ENCODE results near the gene HDGFL1.

Gene HDGFL1

DNA sequence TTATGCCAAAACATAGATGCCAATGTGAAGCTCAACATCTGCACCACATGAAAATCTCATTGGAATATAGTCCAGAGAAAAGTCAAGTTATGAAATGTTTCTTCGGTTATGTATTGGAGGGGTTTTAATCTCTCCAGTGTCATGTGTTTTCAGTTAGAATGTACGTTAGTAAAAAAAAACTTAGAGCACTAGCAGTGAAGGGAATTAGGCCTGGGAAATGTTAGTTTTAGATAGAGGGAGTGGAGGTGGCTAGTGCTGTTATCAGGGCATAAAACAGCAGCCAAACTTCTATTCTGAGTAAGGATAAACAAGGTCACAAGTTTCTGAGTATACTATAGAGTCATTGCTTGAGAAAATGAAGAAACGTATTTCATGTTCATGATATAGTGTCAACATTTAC, 42.9 kb downstream of the HDGFL1 start:
- Histone ChIP-seq H3K9ac (ENCODE audit: low read length) (no peak overlapping the region), H3K4me1 (ENCODE audit: low read length) (no peaks in the 10 kb centered on the region), H3K4me2 (ENCODE audit: low read depth, low read length) (no peak overlapping the region), H3K9me2 (replicated peaks; ENCODE audit: insufficient read depth, low read length) (no peaks in the 10 kb centered on the region), H3K27me3 (replicated peaks; ENCODE audit: insufficient read depth, low read length) (no peaks in the 10 kb centered on the region), H3K79me2 (ENCODE audit: low read length) (no peaks in the 10 kb centered on the region), H2AFZ (ENCODE audit: low read length) (no peak overlapping the region), H3K4me3 (ENCODE audit: low read length) (no peak overlapping the region), H4K20me1 (ENCODE audit: insufficient read depth, low read length) (no peaks in the 10 kb centered on the region), H3K36me3 (replicated peaks; ENCODE audit: insufficient read depth, low read length) (no peaks in the 10 kb centered on the region), H3F3A (ENCODE audit: insufficient read depth, low read length) (no peaks in the 10 kb centered on the region), H3K9me3 (replicated peaks; ENCODE audit: insufficient read depth, low read length) (no peaks in the 10 kb centered on the region), H3K27ac (ENCODE audit: low read length) (no peak overlapping the region)
- TF ChIP-seq EZH2 (optimal IDR thresholded peaks at IDR 0.05; ENCODE audit: low read depth, low read length) (no peak), EZH2phosphoT487 (IDR thresholded peaks at IDR 0.05; ENCODE audit: low read length) (no peak)
- TF ChIP-seq, protein P1, sequence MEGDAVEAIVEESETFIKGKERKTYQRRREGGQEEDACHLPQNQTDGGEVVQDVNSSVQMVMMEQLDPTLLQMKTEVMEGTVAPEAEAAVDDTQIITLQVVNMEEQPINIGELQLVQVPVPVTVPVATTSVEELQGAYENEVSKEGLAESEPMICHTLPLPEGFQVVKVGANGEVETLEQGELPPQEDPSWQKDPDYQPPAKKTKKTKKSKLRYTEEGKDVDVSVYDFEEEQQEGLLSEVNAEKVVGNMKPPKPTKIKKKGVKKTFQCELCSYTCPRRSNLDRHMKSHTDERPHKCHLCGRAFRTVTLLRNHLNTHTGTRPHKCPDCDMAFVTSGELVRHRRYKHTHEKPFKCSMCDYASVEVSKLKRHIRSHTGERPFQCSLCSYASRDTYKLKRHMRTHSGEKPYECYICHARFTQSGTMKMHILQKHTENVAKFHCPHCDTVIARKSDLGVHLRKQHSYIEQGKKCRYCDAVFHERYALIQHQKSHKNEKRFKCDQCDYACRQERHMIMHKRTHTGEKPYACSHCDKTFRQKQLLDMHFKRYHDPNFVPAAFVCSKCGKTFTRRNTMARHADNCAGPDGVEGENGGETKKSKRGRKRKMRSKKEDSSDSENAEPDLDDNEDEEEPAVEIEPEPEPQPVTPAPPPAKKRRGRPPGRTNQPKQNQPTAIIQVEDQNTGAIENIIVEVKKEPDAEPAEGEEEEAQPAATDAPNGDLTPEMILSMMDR (IDR thresholded peaks at IDR 0.05; ENCODE audit: low read length) = no peak
- no peak for DNase-seq

DNA sequence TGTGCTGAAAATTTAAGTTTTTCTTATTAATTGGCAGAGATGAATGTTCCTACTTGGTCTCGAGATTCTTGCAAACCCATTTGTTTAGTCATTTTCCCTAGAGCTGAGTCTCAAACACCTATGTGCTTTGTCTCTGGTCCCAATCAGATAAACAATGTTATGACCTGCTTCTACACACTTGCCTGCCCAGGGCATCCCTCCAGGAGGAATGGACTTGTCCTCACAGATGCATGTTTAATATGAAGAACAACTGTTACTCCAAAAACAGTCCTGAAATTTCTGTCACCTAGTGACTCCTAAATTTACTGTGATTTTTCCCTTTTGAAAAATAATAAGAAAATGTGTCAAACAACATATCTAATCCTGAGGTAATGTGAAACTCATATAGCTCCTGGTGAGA, 43.7 kb downstream of the HDGFL1 start:
- no peak for DNase-seq
- H3K27me3 ChIP-seq (replicated peaks; ENCODE audit: insufficient read depth, low read length) = no peaks in the 10 kb centered on the region
- no peaks in the 10 kb centered on the region for H3K36me3 ChIP-seq (replicated peaks; ENCODE audit: insufficient read depth, low read length)
- H3K4me2 ChIP-seq (ENCODE audit: low read depth, low read length) = no peak overlapping the region
- no peaks in the 10 kb centered on the region for H4K20me1 ChIP-seq (ENCODE audit: insufficient read depth, low read length)
- H3K79me2 ChIP-seq (ENCODE audit: low read length) = no peaks in the 10 kb centered on the region
- H3K9me3 ChIP-seq (replicated peaks; ENCODE audit: insufficient read depth, low read length) = no peaks in the 10 kb centered on the region
- TF ChIP-seq, protein P1 (IDR thresholded peaks at IDR 0.05; ENCODE audit: low read length) = no peak
- no peak for TF ChIP-seq EZH2 (optimal IDR thresholded peaks at IDR 0.05; ENCODE audit: low read depth, low read length)
- no peak for TF ChIP-seq EZH2phosphoT487 (IDR thresholded peaks at IDR 0.05; ENCODE audit: low read length)
- H3F3A ChIP-seq (ENCODE audit: insufficient read depth, low read length) = no peaks in the 10 kb centered on the region
- no peaks in the 10 kb centered on the region for H3K9me2 ChIP-seq (replicated peaks; ENCODE audit: insufficient read depth, low read length)
- H3K27ac ChIP-seq (ENCODE audit: low read length) = no peak overlapping the region
- H3K4me1 ChIP-seq (ENCODE audit: low read length) = no peaks in the 10 kb centered on the region
- H3K4me3 ChIP-seq (ENCODE audit: low read length) = no peak overlapping the region
- H3K9ac ChIP-seq (ENCODE audit: low read length) = no peak overlapping the region
- H2AFZ ChIP-seq (ENCODE audit: low read length) = no peak overlapping the region

GRCh38 chr6:22613695-22614094, 44.3 kb downstream of the HDGFL1 start:
- H3K4me2 ChIP-seq (ENCODE audit: low read depth, low read length) = no peak overlapping the region
- H3K4me3 ChIP-seq (ENCODE audit: low read length) = no peak overlapping the region

GRCh38 chr6:22614547-22614946, 45.2 kb downstream of the HDGFL1 start:
- TF ChIP-seq EZH2phosphoT487 (IDR thresholded peaks at IDR 0.05; ENCODE audit: low read length) = no peak
- no peak for TF ChIP-seq EZH2 (optimal IDR thresholded peaks at IDR 0.05; ENCODE audit: low read depth, low read length)
- TF ChIP-seq, protein P1 (IDR thresholded peaks at IDR 0.05; ENCODE audit: low read length) = no peak
- Histone ChIP-seq H3K4me3 (ENCODE audit: low read length) (no peak overlapping the region), H3K9ac (ENCODE audit: low read length) (no peak overlapping the region), H3K36me3 (replicated peaks; ENCODE audit: insufficient read depth, low read length) (no peaks in the 10 kb centered on the region), H4K20me1 (ENCODE audit: insufficient read depth, low read length) (no peaks in the 10 kb centered on the region), H3K27me3 (replicated peaks; ENCODE audit: insufficient read depth, low read length) (no peaks in the 10 kb centered on the region), H3K79me2 (ENCODE audit: low read length) (no peaks in the 10 kb centered on the region), H3K4me1 (ENCODE audit: low read length) (no peaks in the 10 kb centered on the region), H2AFZ (ENCODE audit: low read length) (no peak overlapping the region), H3K9me3 (replicated peaks; ENCODE audit: insufficient read depth, low read length) (no peaks in the 10 kb centered on the region), H3K4me2 (ENCODE audit: low read depth, low read length) (no peak overlapping the region), H3F3A (ENCODE audit: insufficient read depth, low read length) (no peaks in the 10 kb centered on the region), H3K9me2 (replicated peaks; ENCODE audit: insufficient read depth, low read length) (no peaks in the 10 kb centered on the region), H3K27ac (ENCODE audit: low read length) (no peak overlapping the region)
- no peak for DNase-seq

More at GRCh38 chr6:22613695-22614094, 44.3 kb downstream of the HDGFL1 start:
- no peak overlapping the region for H2AFZ ChIP-seq (ENCODE audit: low read length)
- H3K4me1 ChIP-seq (ENCODE audit: low read length) = no peaks in the 10 kb centered on the region
- no peak for DNase-seq
- no peak overlapping the region for H3K27ac ChIP-seq (ENCODE audit: low read length)
- H3K9me2 ChIP-seq (replicated peaks; ENCODE audit: insufficient read depth, low read length) = no peaks in the 10 kb centered on the region
- no peaks in the 10 kb centered on the region for H3F3A ChIP-seq (ENCODE audit: insufficient read depth, low read length)
- TF ChIP-seq EZH2phosphoT487 (IDR thresholded peaks at IDR 0.05; ENCODE audit: low read length) (no peak), EZH2 (optimal IDR thresholded peaks at IDR 0.05; ENCODE audit: low read depth, low read length) (no peak)
- no peaks in the 10 kb centered on the region for H4K20me1 ChIP-seq (ENCODE audit: insufficient read depth, low read length)
- no peak overlapping the region for H3K9ac ChIP-seq (ENCODE audit: low read length)
- no peaks in the 10 kb centered on the region for H3K36me3 ChIP-seq (replicated peaks; ENCODE audit: insufficient read depth, low read length)
- no peaks in the 10 kb centered on the region for H3K27me3 ChIP-seq (replicated peaks; ENCODE audit: insufficient read depth, low read length)
- H3K9me3 ChIP-seq (replicated peaks; ENCODE audit: insufficient read depth, low read length) = no peaks in the 10 kb centered on the region
- H3K79me2 ChIP-seq (ENCODE audit: low read length) = no peaks in the 10 kb centered on the region

Measured in MM.1S (cell line).